ENCODE data around the gene SLC15A1. TPM values are rescaled to one million over a fixed set of nuclear protein-coding genes. Genes with fewer than 3 reads are reported as not detected.

Gene SLC15A1
- polyA plus RNA-seq, 3 donors = not detected

DNA sequence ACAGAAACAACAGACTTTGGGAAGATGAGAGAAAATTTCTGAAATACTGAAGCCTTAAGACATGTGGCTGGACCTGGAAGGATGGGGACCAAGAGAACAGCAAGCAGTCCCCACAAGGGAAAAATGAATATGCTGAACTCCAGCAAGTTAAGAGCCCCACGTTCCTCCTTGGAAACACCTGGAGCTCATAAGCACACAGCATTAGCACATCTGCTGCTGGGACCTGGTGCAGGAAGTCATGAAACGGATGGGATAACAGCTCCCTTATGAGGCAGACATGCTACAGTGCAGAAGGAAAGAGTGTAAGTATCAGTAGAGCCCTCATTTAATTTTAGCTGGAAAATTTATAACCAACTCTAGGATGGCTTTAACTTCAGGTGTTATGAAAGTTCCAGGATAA, 67.3 kb downstream of the SLC15A1 start:
- H3K9me3 ChIP-seq (replicated peaks in 1 of 2; ENCODE audit: control insufficient read depth in 1 of 2, insufficient read depth in 1 of 2, low read length in 2 of 2) = no peaks in the 10 kb centered on the region
- H2AFZ ChIP-seq (ENCODE audit: insufficient read depth, low read depth, low read length, poor library complexity, severe bottlenecking) = no peak overlapping the region
- H3K36me3 ChIP-seq (replicated peaks in 1 of 2; ENCODE audit: control insufficient read depth in 1 of 2, insufficient read depth in 2 of 2, low read length in 2 of 2) = no peaks in the 10 kb centered on the region
- H3K4me1 Mint-ChIP-seq = no peaks in the 10 kb centered on the region
- no peak overlapping the region for H3K4me2 ChIP-seq (replicated peaks; ENCODE audit: extremely low read depth, low read length, poor library complexity, severe bottlenecking)
- H3K79me2 ChIP-seq (ENCODE audit: insufficient read depth, low read length) = no peaks in the 10 kb centered on the region
- H3K36me3 Mint-ChIP-seq = no peaks in the 10 kb centered on the region
- WGBS (ENCODE audit: insufficient coverage) = 0% methylated on average over 1 of the region's 2 CpGs
- DNase-seq = no peak
- H3K27me3 Mint-ChIP-seq (ENCODE audit: low read depth in 3 of 3) = peaks cover 2 to 6% (median 5%) of the 10 kb centered on the region in 3 donors
- H3K4me3 ChIP-seq (replicated peaks in 1 of 3; ENCODE audit: low read depth in 2 of 3, low read length in 3 of 3) = no peak overlapping the region
- H4K20me1 ChIP-seq (ENCODE audit: insufficient read depth, low read length) = no peaks in the 10 kb centered on the region
- H3K4me3 Mint-ChIP-seq = no peak overlapping the region
- peaks cover 0 to 1% (median 0%) of the 10 kb centered on the region in 7 donors for H3K9me3 Mint-ChIP-seq
- H3K27ac ChIP-seq (ENCODE audit: low read depth in 1 of 2, low read length in 2 of 2) = no peak overlapping the region
- intact Hi-C loops (cut with micrococcal nuclease) = no loop called here
- no peak overlapping the region for H3K27ac Mint-ChIP-seq
- no peak overlapping the region for H3K9ac ChIP-seq (ENCODE audit: insufficient read depth, low read length, poor library complexity, severe bottlenecking)
- H3K27me3 ChIP-seq (ENCODE audit: control insufficient read depth in 2 of 2, insufficient read depth in 2 of 2, low read length in 2 of 2) = no peaks in the 10 kb centered on the region
- TF ChIP-seq, protein P1, sequence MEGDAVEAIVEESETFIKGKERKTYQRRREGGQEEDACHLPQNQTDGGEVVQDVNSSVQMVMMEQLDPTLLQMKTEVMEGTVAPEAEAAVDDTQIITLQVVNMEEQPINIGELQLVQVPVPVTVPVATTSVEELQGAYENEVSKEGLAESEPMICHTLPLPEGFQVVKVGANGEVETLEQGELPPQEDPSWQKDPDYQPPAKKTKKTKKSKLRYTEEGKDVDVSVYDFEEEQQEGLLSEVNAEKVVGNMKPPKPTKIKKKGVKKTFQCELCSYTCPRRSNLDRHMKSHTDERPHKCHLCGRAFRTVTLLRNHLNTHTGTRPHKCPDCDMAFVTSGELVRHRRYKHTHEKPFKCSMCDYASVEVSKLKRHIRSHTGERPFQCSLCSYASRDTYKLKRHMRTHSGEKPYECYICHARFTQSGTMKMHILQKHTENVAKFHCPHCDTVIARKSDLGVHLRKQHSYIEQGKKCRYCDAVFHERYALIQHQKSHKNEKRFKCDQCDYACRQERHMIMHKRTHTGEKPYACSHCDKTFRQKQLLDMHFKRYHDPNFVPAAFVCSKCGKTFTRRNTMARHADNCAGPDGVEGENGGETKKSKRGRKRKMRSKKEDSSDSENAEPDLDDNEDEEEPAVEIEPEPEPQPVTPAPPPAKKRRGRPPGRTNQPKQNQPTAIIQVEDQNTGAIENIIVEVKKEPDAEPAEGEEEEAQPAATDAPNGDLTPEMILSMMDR (IDR thresholded peaks at IDR 0.05) = no peak
- H3K4me1 ChIP-seq (ENCODE audit: control insufficient read depth in 1 of 2, insufficient read depth in 2 of 2, low read length in 2 of 2) = no peaks in the 10 kb centered on the region

- TF ChIP-seq, protein P1 (IDR thresholded peaks at IDR 0.05) = no peak
- Mint-ChIP-seq H3K4me1 (no peaks in the 10 kb centered on the region), H3K4me3 (no peak overlapping the region), H3K27me3 (ENCODE audit: low read depth in 3 of 3) (peaks cover 2 to 6% (median 5%) of the 10 kb centered on the region in 3 donors), H3K36me3 (no peaks in the 10 kb centered on the region), H3K27ac (no peak overlapping the region), H3K9me3 (no peaks in the 10 kb centered on the region)
- Histone ChIP-seq H3K79me2 (ENCODE audit: insufficient read depth, low read length) (no peaks in the 10 kb centered on the region), H3K9me3 (replicated peaks in 1 of 2; ENCODE audit: control insufficient read depth in 1 of 2, insufficient read depth in 1 of 2, low read length in 2 of 2) (no peaks in the 10 kb centered on the region), H3K4me3 (replicated peaks in 1 of 3; ENCODE audit: low read depth in 2 of 3, low read length in 3 of 3) (no peak overlapping the region), H3K27ac (ENCODE audit: low read depth in 1 of 2, low read length in 2 of 2) (no peak overlapping the region), H4K20me1 (ENCODE audit: insufficient read depth, low read length) (no peaks in the 10 kb centered on the region), H3K27me3 (ENCODE audit: control insufficient read depth in 2 of 2, insufficient read depth in 2 of 2, low read length in 2 of 2) (no peaks in the 10 kb centered on the region), H3K9ac (ENCODE audit: insufficient read depth, low read length, poor library complexity, severe bottlenecking) (no peak overlapping the region), H3K4me2 (replicated peaks; ENCODE audit: extremely low read depth, low read length, poor library complexity, severe bottlenecking) (no peak overlapping the region), H3K4me1 (ENCODE audit: control insufficient read depth in 1 of 2, insufficient read depth in 2 of 2, low read length in 2 of 2) (no peaks in the 10 kb centered on the region), H3K36me3 (replicated peaks in 1 of 2; ENCODE audit: control insufficient read depth in 1 of 2, insufficient read depth in 2 of 2, low read length in 2 of 2) (no peaks in the 10 kb centered on the region), H2AFZ (ENCODE audit: insufficient read depth, low read depth, low read length, poor library complexity, severe bottlenecking) (no peak overlapping the region)
- intact Hi-C loops (cut with micrococcal nuclease) = no loop called here
- WGBS (ENCODE audit: insufficient coverage) = no CpG with 5 or more reads among the region's 3 CpGs
- DNase-seq = no peak
These were observed 71.4 kb downstream of the SLC15A1 start for GRCh38 chr13:98681049-98681448.

Measured in CD14-positive monocyte (primary cell).